Body of pancreas (tissue), 4 donors: Measurements from ENCODE around the gene STX8.

Experiments used
- CTCF ChIP-seq, 7 experiments: fragments of 450-650 bp in 4 of 7; fragments of 200-600 bp in 3 of 7; sonication (generic) in 3 of 7; IDR thresholded peaks; one replicate each; pipeline ENCODE4 v1.5.1; 2016 to 2019; ENCODE audit warnings: antibody characterized with exemption in 7 of 7
- POLR2A ChIP-seq, 3 donors: fragments of 450-650 bp; IDR thresholded peaks; one replicate each; pipeline ENCODE4 v1.6.1; 2016; ENCODE audit warnings: antibody characterized with exemption in 3 of 3, mild to moderate bottlenecking in 2 of 3

- TF ChIP-seq CTCF (IDR thresholded peaks at IDR 0.05) = no peak
- no peak for TF ChIP-seq POLR2A (IDR thresholded peaks at IDR 0.05)
Observed at GRCh38 chr17:9279893-9280292, 295.7 kb downstream of the STX8 start.
